ENCODE data around the gene SOWAHB.
A peak's percentile ranks its signal among the peaks of the same experiment; 100 is the strongest.

SOWAHB gene

DNA sequence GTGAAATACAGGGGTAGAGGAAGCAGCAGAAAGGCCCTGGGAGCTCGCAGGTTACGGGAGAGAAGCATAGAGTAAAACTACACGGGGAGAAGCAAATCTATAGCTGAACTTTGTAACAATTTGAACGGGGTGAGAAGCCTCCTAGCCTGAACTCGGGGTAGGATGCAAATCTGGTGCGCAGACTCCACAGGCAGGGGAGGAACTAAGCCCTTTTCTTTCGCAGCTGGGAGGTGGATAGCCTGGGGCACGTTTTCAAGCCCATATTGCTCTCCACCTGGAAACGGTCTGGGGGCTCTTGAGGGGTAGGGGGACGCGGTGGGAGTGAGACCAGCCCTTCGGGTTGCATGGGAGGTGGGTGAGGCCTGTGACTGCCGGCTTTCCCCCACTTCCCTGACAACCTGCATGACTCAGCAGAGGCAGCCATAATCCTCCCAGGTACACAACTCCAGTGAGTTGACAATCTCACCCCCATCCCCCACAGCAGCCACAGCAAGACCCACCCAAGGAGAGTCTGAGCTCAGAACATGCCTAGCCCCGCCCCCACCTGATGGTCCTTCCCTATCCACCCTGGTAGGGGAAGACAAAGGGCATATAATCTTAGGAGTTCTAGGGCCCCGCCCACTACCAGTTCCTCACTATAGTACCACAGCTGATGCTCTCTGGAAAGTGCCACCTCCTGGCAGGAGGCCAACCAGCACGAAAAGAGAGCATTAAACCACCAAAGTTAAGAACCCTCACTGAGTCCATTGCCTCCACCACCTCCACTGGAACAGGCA, 29.9 kb downstream of the SOWAHB start:
- Histone ChIP-seq H3K27me3 (ENCODE audit: control insufficient read depth, insufficient read depth, low read length) (peaks cover 7% of the 10 kb centered on the region), H3K4me1 (ENCODE audit: control insufficient read depth, insufficient read depth, low read length) (no peaks in the 10 kb centered on the region), H3K36me3 (ENCODE audit: insufficient read depth, low read length) (no peaks in the 10 kb centered on the region), H3K4me2 (ENCODE audit: low read length) (no peak overlapping the region), H3K4me3 (ENCODE audit: low read length) (no peak overlapping the region), H3K9me3 (replicated peaks; ENCODE audit: low read length) (no peaks in the 10 kb centered on the region), H3K9ac (ENCODE audit: low read depth, low read length) (no peak overlapping the region)

GRCh38 chr4:76867377-76867776, 30.6 kb downstream of the SOWAHB start:
- Histone ChIP-seq H3K4me2 (ENCODE audit: low read length) (no peak overlapping the region), H3K36me3 (ENCODE audit: insufficient read depth, low read length) (no peaks in the 10 kb centered on the region), H3K4me1 (ENCODE audit: control insufficient read depth, insufficient read depth, low read length) (no peaks in the 10 kb centered on the region), H3K27me3 (ENCODE audit: control insufficient read depth, insufficient read depth, low read length) (peaks cover 7% of the 10 kb centered on the region), H3K9me3 (replicated peaks; ENCODE audit: low read length) (no peaks in the 10 kb centered on the region), H3K4me3 (ENCODE audit: low read length) (no peak overlapping the region), H3K9ac (ENCODE audit: low read depth, low read length) (no peak overlapping the region)

- no peaks in the 10 kb centered on the region for H3K9me3 ChIP-seq (replicated peaks; ENCODE audit: low read length)
- no peaks in the 10 kb centered on the region for H3K36me3 ChIP-seq (ENCODE audit: insufficient read depth, low read length)
- no peaks in the 10 kb centered on the region for H3K4me1 ChIP-seq (ENCODE audit: control insufficient read depth, insufficient read depth, low read length)
- no peak overlapping the region for H3K4me2 ChIP-seq (ENCODE audit: low read length)
- no peak overlapping the region for H3K9ac ChIP-seq (ENCODE audit: low read depth, low read length)
- no peak overlapping the region for H3K4me3 ChIP-seq (ENCODE audit: low read length)
- peaks cover 7% of the 10 kb centered on the region for H3K27me3 ChIP-seq (ENCODE audit: control insufficient read depth, insufficient read depth, low read length)
Measured at GRCh38 chr4:76866641-76867040, 31.3 kb downstream of the SOWAHB start.

GRCh38 chr4:76858319-76858718, 39.6 kb downstream of the SOWAHB start:
- Histone ChIP-seq H3K4me1 (ENCODE audit: control insufficient read depth, insufficient read depth, low read length) (peaks cover 21% of the 10 kb centered on the region), H3K9ac (ENCODE audit: low read depth, low read length) (no peak overlapping the region), H3K27me3 (ENCODE audit: control insufficient read depth, insufficient read depth, low read length) (no peaks in the 10 kb centered on the region), H3K4me3 (ENCODE audit: low read length) (no peak overlapping the region), H3K9me3 (replicated peaks; ENCODE audit: low read length) (no peaks in the 10 kb centered on the region), H3K4me2 (ENCODE audit: low read length) (no peak overlapping the region), H3K36me3 (ENCODE audit: insufficient read depth, low read length) (no peaks in the 10 kb centered on the region)

- peaks cover 21% of the 10 kb centered on the region for H3K4me1 ChIP-seq (ENCODE audit: control insufficient read depth, insufficient read depth, low read length)
- no peak overlapping the region for H3K4me3 ChIP-seq (ENCODE audit: low read length)
- H3K27me3 ChIP-seq (ENCODE audit: control insufficient read depth, insufficient read depth, low read length) = no peaks in the 10 kb centered on the region
- H3K4me2 ChIP-seq (ENCODE audit: low read length) = peak overlapping the region; percentile 30
- H3K9ac ChIP-seq (ENCODE audit: low read depth, low read length) = peak overlapping the region; percentile 8
- no peaks in the 10 kb centered on the region for H3K36me3 ChIP-seq (ENCODE audit: insufficient read depth, low read length)
- no peaks in the 10 kb centered on the region for H3K9me3 ChIP-seq (replicated peaks; ENCODE audit: low read length)
Measured at GRCh38 chr4:76857074-76857409, 40.9 kb downstream of the SOWAHB start.

- no peaks in the 10 kb centered on the region for H3K9me3 ChIP-seq (replicated peaks; ENCODE audit: low read length)
- H3K9ac ChIP-seq (ENCODE audit: low read depth, low read length) = peak overlapping the region; percentile 8
- peaks cover 21% of the 10 kb centered on the region for H3K4me1 ChIP-seq (ENCODE audit: control insufficient read depth, insufficient read depth, low read length)
- no peaks in the 10 kb centered on the region for H3K27me3 ChIP-seq (ENCODE audit: control insufficient read depth, insufficient read depth, low read length)
- H3K36me3 ChIP-seq (ENCODE audit: insufficient read depth, low read length) = no peaks in the 10 kb centered on the region
- H3K4me3 ChIP-seq (ENCODE audit: low read length) = no peak overlapping the region
- peak overlapping the region; percentile 30 for H3K4me2 ChIP-seq (ENCODE audit: low read length)
Measured at GRCh38 chr4:76856243-76857073, 41.5 kb downstream of the SOWAHB start.

DNA sequence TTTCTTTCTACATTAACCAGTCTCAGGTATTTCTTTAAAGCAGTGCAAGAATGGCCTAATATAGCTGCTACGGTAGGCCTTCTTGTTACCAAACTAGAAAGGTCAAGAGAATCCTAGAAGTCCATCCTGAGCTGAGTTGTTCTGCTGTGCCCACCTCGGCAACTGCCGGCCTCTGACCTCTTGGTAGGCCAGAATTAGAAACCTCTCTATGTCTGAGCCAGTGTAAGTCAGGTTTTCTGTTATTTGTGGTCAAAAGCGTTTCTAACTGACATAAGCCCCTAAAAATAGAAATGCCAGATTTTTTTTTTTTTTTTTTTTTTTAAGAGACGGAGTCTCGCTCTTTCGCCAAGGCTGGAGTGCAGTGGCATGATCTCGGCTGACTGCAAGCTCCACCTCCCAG, 43.1 kb downstream of the SOWAHB start:
- Histone ChIP-seq H3K36me3 (ENCODE audit: insufficient read depth, low read length) (no peaks in the 10 kb centered on the region), H3K4me2 (ENCODE audit: low read length) (no peak overlapping the region), H3K4me3 (ENCODE audit: low read length) (no peak overlapping the region), H3K9ac (ENCODE audit: low read depth, low read length) (no peak overlapping the region), H3K9me3 (replicated peaks; ENCODE audit: low read length) (no peaks in the 10 kb centered on the region), H3K27me3 (ENCODE audit: control insufficient read depth, insufficient read depth, low read length) (no peaks in the 10 kb centered on the region), H3K4me1 (ENCODE audit: control insufficient read depth, insufficient read depth, low read length) (peaks cover 25% of the 10 kb centered on the region)

DNA sequence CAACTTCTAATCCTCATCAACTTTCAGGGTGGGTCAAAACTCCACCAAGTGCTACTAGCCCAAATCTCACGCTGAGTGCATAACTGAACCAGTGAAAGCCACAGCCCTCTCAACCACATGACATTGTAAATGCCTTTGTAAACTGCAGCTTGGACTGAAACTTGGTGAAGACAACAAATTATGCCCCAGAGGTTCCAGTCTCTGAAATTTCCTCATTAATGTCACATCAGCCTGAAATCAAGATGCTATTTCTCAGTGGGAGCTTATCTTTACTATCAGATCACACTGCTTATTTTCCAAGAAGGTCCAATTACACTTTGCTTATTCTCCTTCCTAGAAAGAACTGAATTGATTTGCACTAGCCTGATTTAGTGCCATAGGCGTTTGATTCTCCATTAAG, 46.6 kb downstream of the SOWAHB start:
- H3K9me3 ChIP-seq (replicated peaks; ENCODE audit: low read length) = no peaks in the 10 kb centered on the region
- peaks cover 16% of the 10 kb centered on the region for H3K4me1 ChIP-seq (ENCODE audit: control insufficient read depth, insufficient read depth, low read length)
- no peaks in the 10 kb centered on the region for H3K36me3 ChIP-seq (ENCODE audit: insufficient read depth, low read length)
- H3K4me3 ChIP-seq (ENCODE audit: low read length) = no peak overlapping the region
- H3K27me3 ChIP-seq (ENCODE audit: control insufficient read depth, insufficient read depth, low read length) = no peaks in the 10 kb centered on the region
- no peak overlapping the region for H3K4me2 ChIP-seq (ENCODE audit: low read length)
- no peak overlapping the region for H3K9ac ChIP-seq (ENCODE audit: low read depth, low read length)

DNA sequence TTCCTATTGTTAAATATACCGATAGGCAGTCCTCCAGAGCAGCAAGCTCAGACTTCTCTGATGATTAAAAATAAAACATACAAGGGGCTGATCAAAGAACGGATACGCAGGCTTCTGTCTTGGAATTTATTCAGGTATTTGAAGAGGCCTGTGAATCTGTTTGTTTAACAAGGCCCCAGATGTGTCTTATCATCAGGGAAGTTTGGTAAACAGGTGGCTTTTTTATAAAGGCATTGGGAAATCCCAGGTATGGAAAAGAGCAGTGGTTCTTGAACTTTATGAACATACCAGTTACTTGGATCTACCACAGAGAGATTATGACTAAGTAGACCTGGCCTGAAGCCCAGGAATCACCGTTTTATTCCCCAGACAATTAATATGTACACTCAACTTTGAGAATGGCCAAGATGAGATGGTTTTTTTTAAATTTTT, 47.9 kb downstream of the SOWAHB start:
- H3K9me3 ChIP-seq (replicated peaks; ENCODE audit: low read length) = no peaks in the 10 kb centered on the region
- no peak overlapping the region for H3K4me2 ChIP-seq (ENCODE audit: low read length)
- no peaks in the 10 kb centered on the region for H3K36me3 ChIP-seq (ENCODE audit: insufficient read depth, low read length)
- H3K4me3 ChIP-seq (ENCODE audit: low read length) = no peak overlapping the region
- peaks cover 6% of the 10 kb centered on the region for H3K4me1 ChIP-seq (ENCODE audit: control insufficient read depth, insufficient read depth, low read length)
- H3K9ac ChIP-seq (ENCODE audit: low read depth, low read length) = no peak overlapping the region
- H3K27me3 ChIP-seq (ENCODE audit: control insufficient read depth, insufficient read depth, low read length) = no peaks in the 10 kb centered on the region
